SH-SY5Y (cell line): ENCODE data around the gene NPHP4.

ENCODE experiments used
- GATA2 ChIP-seq: IDR thresholded peaks from 2 replicates; pipeline ENCODE4 v1.6.1; 2011; ENCODE audit warnings: mild to moderate bottlenecking, low read depth, low read length
- GATA3 ChIP-seq: IDR thresholded peaks from 2 replicates; pipeline ENCODE4 v1.6.1; 2011; ENCODE audit warnings: low read depth, mild to moderate bottlenecking, low read length, moderate library complexity

DNA sequence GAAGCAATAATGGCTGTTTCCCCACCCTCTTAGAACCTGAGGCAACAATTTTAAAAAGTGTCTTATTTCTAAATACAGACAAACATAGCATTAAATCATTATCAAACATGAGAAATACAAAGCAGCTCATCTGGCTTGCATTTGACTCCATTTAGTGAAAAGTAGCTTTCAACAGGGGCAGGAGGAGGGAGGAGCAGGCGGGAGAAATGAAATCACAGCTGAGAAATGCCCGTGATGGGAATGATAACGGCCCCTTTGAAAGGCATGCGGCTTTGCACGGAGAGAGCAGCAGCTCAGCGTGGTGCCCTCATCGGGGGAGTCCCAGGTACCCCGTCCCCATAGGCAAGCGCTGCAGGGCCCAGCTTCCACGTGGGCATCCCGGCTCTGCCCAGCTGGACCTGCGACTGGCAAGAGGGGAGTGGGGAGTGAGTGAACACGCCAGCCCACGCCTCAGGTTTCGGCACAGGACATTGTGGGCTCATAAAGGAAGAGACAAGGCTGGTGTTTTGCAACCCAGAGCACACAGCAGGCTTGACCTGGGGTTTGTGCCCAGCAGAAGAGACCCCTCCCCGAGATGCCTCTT is 134.6 kb downstream of the NPHP4 start:
- TF ChIP-seq GATA2 (peak; percentile 99), GATA3 (no peak; the same call in 1 of the 2 replicates)
